Ascending aorta (tissue), 2 donors: ENCODE measurements around the gene CUEDC2. TPM values are rescaled to one million over a fixed set of nuclear protein-coding genes. Genes with fewer than 3 reads are reported as not detected.
A peak's percentile ranks its signal among the peaks of the same experiment; 100 is the strongest.

Experiments used
- DNase-seq, 2 donors: peaks; one replicate each; pipeline ENCODE4 v3.0.0-alpha.2; 2019; ENCODE audit warnings: low spot score in 2 of 2
- H3K27ac ChIP-seq, 2 donors: fragments of 200-600 bp; sonication (generic); one replicate each; pipeline ENCODE4 v1.5.1; 2016 to 2017; ENCODE audit warnings: mild to moderate bottlenecking in 1 of 2
- H3K27me3 ChIP-seq: fragments of 200-600 bp; sonication (generic); one replicate; pipeline ENCODE4 v1.5.1; 2017
- H3K36me3 ChIP-seq, 2 donors: fragments of 200-600 bp; sonication (generic); one replicate each; pipeline ENCODE4 v1.5.1; 2016
- H3K4me1 ChIP-seq, 2 donors: fragments of 200-600 bp; sonication (generic); one replicate each; pipeline ENCODE4 v1.5.1; 2016 to 2017; ENCODE audit warnings: mild to moderate bottlenecking in 1 of 2
- H3K4me3 ChIP-seq, 2 donors: fragments of 200-600 bp; sonication (generic); one replicate each; pipeline ENCODE4 v1.5.1; 2016 to 2017; ENCODE audit warnings: mild to moderate bottlenecking in 1 of 2
- H3K9me3 ChIP-seq, 2 donors: fragments of 200-600 bp; sonication (generic); one replicate each; pipeline ENCODE4 v1.5.1; 2016
- CTCF ChIP-seq, 3 experiments: fragments of 200-600 bp in 2 of 3; fragments of 450-650 bp in 1 of 3; sonication (generic) in 2 of 3; IDR thresholded peaks; one replicate each; pipeline ENCODE4 v1.5.1; 2016 to 2019; ENCODE audit warnings: antibody characterized with exemption in 3 of 3, mild to moderate bottlenecking in 1 of 3, moderate library complexity in 1 of 3
- intact Hi-C: fragments of 100-400 bp; cut with DNase I; formaldehyde crosslinking; loops from one replicate; pipeline ENCODE4 v1.15.1; 2023
- total RNA-seq: library from RNA; depleted of rRNA; stranded (reverse); fragments of >200 nt; gene quantifications from one replicate; pipeline ENCODE4 v1.1.0, GENCODE V29; 2016

CUEDC2 gene
- total RNA-seq, 1 donor from 2014 or later, result 45.1 TPM

- no peaks in the 10 kb centered on the region for H3K36me3 ChIP-seq
Observed at GRCh38 chr10:102449321-102450123, 17.1 kb upstream of the CUEDC2 start.

GRCh38 chr10:102444851-102445250, 12.5 kb upstream of the CUEDC2 start:
- DNase-seq, result no peak
- no peaks in the 10 kb centered on the region for H3K27me3 ChIP-seq
- no peak for TF ChIP-seq CTCF (IDR thresholded peaks at IDR 0.05)
- no peaks in the 10 kb centered on the region for H3K36me3 ChIP-seq
- intact Hi-C loops, result no loop called here
- H3K27ac ChIP-seq, result no peak overlapping the region
- no peak overlapping the region for H3K4me3 ChIP-seq
- H3K9me3 ChIP-seq, result no peaks in the 10 kb centered on the region
- H3K4me1 ChIP-seq, result peaks cover under 1 to 2% of the 10 kb centered on the region in 2 donors

More at GRCh38 chr10:102449321-102450123, 17.1 kb upstream of the CUEDC2 start:
- DNase-seq, result peak; percentile 43 to 76
- Histone ChIP-seq H3K27me3 (no peaks in the 10 kb centered on the region), H3K9me3 (no peaks in the 10 kb centered on the region), H3K27ac (peak overlapping the region; percentile 42 to 87), H3K4me1 (peaks cover 5 to 12% of the 10 kb centered on the region in 2 donors), H3K4me3 (peak overlapping the region; percentile 89 to 94)
- no peak for TF ChIP-seq CTCF (IDR thresholded peaks at IDR 0.05)
- intact Hi-C loops, result loop anchor here (1.0 to 2.0 kb wide), 3 partner anchors 12 to 53 kb away; partner anchors contain the start of genes ACTR1A, CUEDC2 and SUFU

GRCh38 chr10:102438374-102438773, 6.0 kb upstream of the CUEDC2 start:
- Histone ChIP-seq H3K27ac (no peak overlapping the region), H3K9me3 (no peaks in the 10 kb centered on the region), H3K4me1 (peaks cover 2 to 5% of the 10 kb centered on the region in 2 donors), H3K27me3 (no peaks in the 10 kb centered on the region), H3K4me3 (no peak overlapping the region), H3K36me3 (no peaks in the 10 kb centered on the region)
- TF ChIP-seq CTCF (IDR thresholded peaks at IDR 0.05), result no peak
- no peak for DNase-seq
- intact Hi-C loops, result no loop called here

- DNase-seq, result no peak
- peaks cover 2 to 5% of the 10 kb centered on the region in 2 donors for H3K4me1 ChIP-seq
- H3K36me3 ChIP-seq, result no peaks in the 10 kb centered on the region
- no peak overlapping the region for H3K4me3 ChIP-seq
- intact Hi-C loops, result no loop called here
- no peak for TF ChIP-seq CTCF (IDR thresholded peaks at IDR 0.05)
- no peaks in the 10 kb centered on the region for H3K27me3 ChIP-seq
- H3K9me3 ChIP-seq, result no peaks in the 10 kb centered on the region
- H3K27ac ChIP-seq, result no peak overlapping the region
Observed at GRCh38 chr10:102437515-102437914, 5.1 kb upstream of the CUEDC2 start.

- Histone ChIP-seq H3K27ac (no peak overlapping the region), H3K4me3 (no peak overlapping the region), H3K9me3 (no peaks in the 10 kb centered on the region), H3K4me1 (peaks cover 8 to 13% of the 10 kb centered on the region in 2 donors), H3K36me3 (no peaks in the 10 kb centered on the region), H3K27me3 (no peaks in the 10 kb centered on the region)
- TF ChIP-seq CTCF (IDR thresholded peaks at IDR 0.05), result no peak
- no peak for DNase-seq
- intact Hi-C loops, result no loop called here
Observed at GRCh38 chr10:102436312-102436711, 3.9 kb upstream of the CUEDC2 start.
